HepG2 (cell line): Measurements from ENCODE around the gene CYP4F8. TPM values are rescaled to one million over a fixed set of nuclear protein-coding genes. Genes with fewer than 3 reads are reported as not detected.

Source experiments
- ATAC-seq: fragments of 200-7000 bp; cut with Tn5 transposase; 3 replicates; pipeline ENCODE4 v1.9.1; 2020; ENCODE audit warnings: mild to moderate bottlenecking, moderate library complexity
- BruUV-seq: library from RNA; stranded (reverse); fragments of 400-500 nt; replicated peaks from 2 replicates; lab custom pipeline; 2021; lab: Mats Ljungman, UMichigan
- CTCF ChIA-PET: fragments of 300-600 bp; formaldehyde crosslinking; extraction: SDS; loops from one replicate; lab custom pipeline; 2021; ENCODE audit warnings: low total read pairs, inconsistent platforms, low intra/inter-chr PET ratio; lab: Yijun Ruan, JAX
- POLR2A ChIA-PET: fragments of 350-600 bp; sonication (Branson Sonifier 250); formaldehyde crosslinking; loops from one replicate; lab custom pipeline; 2020; ENCODE audit warnings: antibody characterized with exemption, inconsistent platforms; lab: Yijun Ruan, JAX
- DNase-seq: peaks from one replicate; pipeline ENCODE4 v3.0.0-alpha.2; 2015; ENCODE audit warnings: low spot score
- FAIRE-seq: peaks from 3 replicates; lab custom pipeline; 2011; peaks lifted over from hg19 to GRCh38; lab: Jason Lieb, UNC
- H2AFZ ChIP-seq: one replicate; pipeline ENCODE4 v1.6.1; 2011; ENCODE audit warnings: low read length, inconsistent platforms
- H3K27ac ChIP-seq: fragments of 300-600 bp; 3 replicates; pipeline ENCODE4 v1.8.0; 2011; ENCODE audit warnings: mixed run types, mild to moderate bottlenecking, mixed read lengths, low read length, inconsistent platforms; ENCODE audit not compliant: insufficient read depth; ENCODE audit errors: extremely low read length
- H3K27me3 ChIP-seq, 2 experiments: fragments of 200-600 bp in 1 of 2; 2 replicates in 1 of 2; 3 replicates in 1 of 2; pipeline versions ENCODE4 v1.6.0 to v1.8.0; 2011; ENCODE audit warnings: low read length in 2 of 2, mild to moderate bottlenecking in 2 of 2, moderate library complexity in 2 of 2, inconsistent platforms in 1 of 2; ENCODE audit not compliant: insufficient read depth in 2 of 2, control insufficient read depth in 1 of 2
- H3K36me3 ChIP-seq, 2 experiments: fragments of 200-600 bp in 1 of 2; replicated peaks in 1 of 2; 2 replicates in 1 of 2; 3 replicates in 1 of 2; pipeline versions ENCODE4 v1.5.1 to v1.8.0; 2011; ENCODE audit warnings: low read length in 2 of 2, inconsistent platforms in 1 of 2; ENCODE audit not compliant: insufficient read depth in 2 of 2, control insufficient read depth in 1 of 2
- H3K4me1 ChIP-seq: 2 replicates; pipeline ENCODE4 v1.5.1; 2012; ENCODE audit warnings: low read length, inconsistent platforms; ENCODE audit not compliant: insufficient read depth
- H3K4me2 ChIP-seq: 2 replicates; pipeline ENCODE4 v1.6.0; 2011; ENCODE audit warnings: low read depth, low read length, inconsistent platforms
- H3K4me3 ChIP-seq, 3 experiments: fragments of 200-600 bp in 1 of 3; sonication (generic), shearing (Covaris generic) in 1 of 3; replicated peaks in 1 of 3; 2 replicates each; pipeline ENCODE4 v1.5.1; 2011 to 2016; ENCODE audit warnings: low read length in 3 of 3, inconsistent platforms in 2 of 3, low read depth in 2 of 3, mild to moderate bottlenecking in 2 of 3, control low read depth in 1 of 3, mixed read lengths in 1 of 3; ENCODE audit not compliant: insufficient read depth in 1 of 3
- H3K79me2 ChIP-seq: one replicate; pipeline ENCODE4 v1.6.1; 2011; ENCODE audit warnings: low read length, inconsistent platforms; ENCODE audit not compliant: insufficient read depth
- H3K9ac ChIP-seq: 2 replicates; pipeline ENCODE4 v1.6.0; 2011; ENCODE audit warnings: mild to moderate bottlenecking, low read depth, low read length, inconsistent platforms; ENCODE audit not compliant: insufficient read depth
- H3K9me3 ChIP-seq: 2 replicates; pipeline ENCODE4 v1.5.1; 2012; ENCODE audit warnings: mild to moderate bottlenecking, low read length
- H4K20me1 ChIP-seq: 2 replicates; pipeline ENCODE4 v1.6.0; 2011; ENCODE audit warnings: inconsistent platforms, mild to moderate bottlenecking, low read length, moderate library complexity; ENCODE audit not compliant: insufficient read depth
- AKAP8 ChIP-seq: sonication (generic); formaldehyde crosslinking; IDR thresholded peaks from 2 replicates; pipeline ENCODE4 v1.5.1; 2020; ENCODE audit warnings: mild to moderate bottlenecking, missing genetic modification reagents
- KLF13 ChIP-seq: sonication (generic); formaldehyde crosslinking; IDR thresholded peaks from 2 replicates; pipeline ENCODE4 v1.4.0; 2020; ENCODE audit warnings: mild to moderate bottlenecking, missing genetic modification reagents
- MIER2 ChIP-seq: IDR thresholded peaks from 2 replicates; pipeline ENCODE4 v1.6.1; 2016; ENCODE audit warnings: missing biosample characterization, missing genetic modification reagents
- NR2F6 ChIP-seq, 2 experiments: IDR thresholded peaks; 2 replicates each; pipeline ENCODE4 v1.6.1; 2016; ENCODE audit warnings: antibody characterized with exemption in 1 of 2, mild to moderate bottlenecking in 1 of 2
- RELA ChIP-seq: sonication (generic); formaldehyde crosslinking; IDR thresholded peaks from 2 replicates; pipeline ENCODE4 v1.4.0; 2020; ENCODE audit warnings: missing genetic modification reagents
- WGBS: methylation state at CpG from one replicate; pipeline ENCODE4 v1.1.6; 2017; ENCODE audit warnings: low lambda C conversion rate; 5-methylcytosine and 5-hydroxymethylcytosine counted together
- in situ Hi-C: cut with HindIII; loops from 2 replicates; pipeline ENCODE4 v1.10.0; 2017; ENCODE audit warnings: low pct_unique_long_range_greater_than_20kb; ENCODE audit not compliant: extremely low pct_ligation_motif_present
- intact Hi-C: fragments of 100-400 bp; cut with micrococcal nuclease; formaldehyde crosslinking; loops from one replicate; pipeline ENCODE4 v1.10.0; 2022; ENCODE audit not compliant: unreplicated experiment
- polyA plus RNA-seq, 8 experiments: library from polyadenylated mRNA; depleted of rRNA in 3 of 8; stranded (reverse) in 7 of 8; unstranded in 1 of 8; fragments of >200 nt; fragmentation: Illumina TruSeq in 4 of 8; extraction: Trizol in 4 of 8; gene quantifications; 2 replicates each; pipeline versions ENCODE4 v1.2.1 to v1.2.3, GENCODE V29; 2011 to 2016; ENCODE audit warnings: low read depth in 4 of 8, missing spikeins in 1 of 8, mixed read lengths in 1 of 8; ENCODE audit not compliant: insufficient read depth in 1 of 8
- total RNA-seq, 5 experiments: library from RNA; depleted of rRNA; stranded (reverse); fragments of >200 nt; fragmentation: Illumina TruSeq; extraction: Trizol; gene quantifications; 2 replicates each; pipeline ENCODE4 v1.2.3, GENCODE V29; 2016; ENCODE audit warnings: low read depth in 1 of 5
- TF ChIP-seq, protein P1 (sequence below): sonication (generic); formaldehyde crosslinking; IDR thresholded peaks from 2 replicates; pipeline ENCODE4 v1.8.1; 2023; ENCODE audit warnings: mild to moderate bottlenecking, inconsistent platforms, moderate library complexity, missing genetic modification reagents, borderline replicate concordance
- TF ChIP-seq, protein P2 (sequence below), 2 experiments: sonication (generic) in 1 of 2; formaldehyde crosslinking in 1 of 2; IDR thresholded peaks; 2 replicates each; pipeline versions ENCODE4 v1.4.0 to v1.6.1; 2016 to 2020; ENCODE audit warnings: borderline replicate concordance in 1 of 2, low read depth in 1 of 2, mild to moderate bottlenecking in 1 of 2, missing genetic modification reagents in 1 of 2

Gene CYP4F8
- total and polyA plus RNA-seq, 2 of the 13 experiments (the other 11 are each of a cell fraction or from before 2014, with no cell fraction given) = not detected

DNA sequence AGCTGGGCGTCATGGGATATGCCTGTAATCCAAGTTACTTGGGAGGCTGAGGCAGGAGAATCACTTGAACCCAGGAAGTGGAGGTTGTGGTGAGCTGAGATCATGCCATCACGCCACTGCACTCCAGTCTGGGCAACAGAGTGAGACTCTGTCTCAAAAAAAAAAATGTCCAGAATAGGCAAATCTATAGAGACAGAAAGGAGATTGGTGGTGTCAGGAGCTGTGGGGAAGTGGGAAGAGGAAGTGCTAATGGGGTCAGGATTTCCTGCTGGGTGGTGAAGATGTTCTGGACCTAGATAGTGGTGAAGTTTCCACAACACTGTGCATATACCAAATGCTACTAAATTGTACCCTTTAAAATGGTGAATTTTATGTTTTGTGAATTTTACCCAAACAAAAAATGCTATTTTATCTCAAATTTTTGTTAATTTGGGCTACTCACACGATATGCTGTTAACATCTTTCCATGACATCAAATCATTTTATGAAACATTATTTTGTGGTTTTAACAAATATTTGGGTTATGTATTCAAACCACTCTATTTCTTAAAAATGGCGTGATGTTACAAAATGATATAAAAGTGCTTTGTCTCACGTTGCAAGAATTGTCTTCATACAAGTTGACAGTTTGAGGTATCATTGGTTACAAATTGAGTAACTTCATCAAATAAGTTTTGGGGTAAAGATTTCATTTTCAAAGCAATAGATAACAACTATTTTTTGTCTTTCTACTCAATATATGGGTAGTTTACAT is 18.2 kb downstream of the CYP4F8 start:
- Histone ChIP-seq H2AFZ (no peak overlapping the region), H3K79me2 (no peaks in the 10 kb centered on the region), H3K4me1 (peaks cover 32% of the 10 kb centered on the region), H3K36me3 (no peaks in the 10 kb centered on the region), H3K27me3 (no peaks in the 10 kb centered on the region), H3K9ac (no peak overlapping the region), H3K27ac (no peak overlapping the region), H3K4me3 (no peak overlapping the region), H3K4me2 (no peak overlapping the region), H3K9me3 (no peaks in the 10 kb centered on the region), H4K20me1 (peaks cover 4% of the 10 kb centered on the region; the same call in 1 of the 2 replicates)
- FAIRE-seq = no peak
- ChIA-PET CTCF (no interaction called here), POLR2A (interaction anchor here (1.5 kb wide), 1 partner anchor 16 kb away, joined by 3 read pairs; no protein-coding TSS in a partner anchor)
- intact Hi-C loops = loop anchor here (2.0 to 10.0 kb wide), 3 partner anchors 39 to 552 kb away; partner anchors contain the start of genes CYP4F12 and FAM32A
- DNase-seq = no peak
- in situ Hi-C loops = loop anchor here (25.0 kb wide), 1 partner anchor 529 kb away; the partner anchor contains the start of gene CIB3
- BruUV-seq = no TSS peak
- TF ChIP-seq MIER2 (CRISPR knock-in tag) (no peak), AKAP8 (CRISPR knock-in tag) (no peak), RELA (no peak), KLF13 (no peak)
- TF ChIP-seq, protein P1, sequence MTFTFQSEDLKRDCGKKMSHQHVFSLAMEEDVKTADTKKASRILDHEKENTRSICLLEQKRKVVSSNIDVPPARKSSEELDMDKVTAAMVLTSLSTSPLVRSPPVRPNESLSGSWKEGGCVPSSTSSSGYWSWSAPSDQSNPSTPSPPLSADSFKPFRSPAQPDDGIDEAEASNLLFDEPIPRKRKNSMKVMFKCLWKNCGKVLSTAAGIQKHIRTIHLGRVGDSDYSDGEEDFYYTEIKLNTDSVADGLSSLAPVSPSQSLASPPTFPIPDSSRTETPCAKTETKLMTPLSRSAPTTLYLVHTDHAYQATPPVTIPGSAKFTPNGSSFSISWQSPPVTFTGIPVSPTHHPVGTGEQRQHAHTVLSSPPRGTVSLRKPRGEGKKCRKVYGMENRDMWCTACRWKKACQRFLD (CRISPR knock-in tag) = no peak
- no peak for ATAC-seq
- WGBS = 51% methylated on average over 5 of the region's 5 CpGs

DNA sequence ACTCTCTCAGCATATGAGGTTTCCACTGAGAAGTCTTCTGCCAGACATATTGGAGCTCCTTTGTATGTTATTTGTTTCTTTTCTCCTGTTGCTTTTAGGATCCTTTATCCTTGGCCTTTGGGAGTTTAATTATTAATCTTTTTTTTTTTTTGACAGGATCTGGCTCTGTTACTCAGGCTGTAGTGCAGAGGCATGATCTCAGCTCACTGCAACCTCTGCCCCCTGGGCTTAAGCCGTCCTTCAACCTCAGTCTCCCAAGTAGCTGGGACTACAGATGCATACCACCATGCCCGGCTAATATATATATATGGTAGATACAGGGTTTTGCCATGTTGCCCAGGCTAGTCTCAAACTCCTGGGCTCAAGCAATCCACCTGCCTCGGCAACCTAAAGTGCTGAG is 19.1 kb downstream of the CYP4F8 start:
- POLR2A ChIA-PET = interaction anchor here (1.5 kb wide), 1 partner anchor 15 kb away, joined by 3 read pairs; no protein-coding TSS in a partner anchor
- ATAC-seq = no peak
- H3K4me2 ChIP-seq = no peak overlapping the region
- intact Hi-C loops = loop anchor here (5.0 to 10.0 kb wide), 2 partner anchors 38 to 551 kb away; partner anchors contain the start of genes CYP4F12 and FAM32A
- no TSS peak for BruUV-seq
- no peak for FAIRE-seq
- H3K9me3 ChIP-seq = no peaks in the 10 kb centered on the region
- H3K27me3 ChIP-seq = no peaks in the 10 kb centered on the region
- no peaks in the 10 kb centered on the region for H3K79me2 ChIP-seq
- no peak overlapping the region for H3K27ac ChIP-seq
- H4K20me1 ChIP-seq = peaks cover 4% of the 10 kb centered on the region; the same call in 1 of the 2 replicates
- no peak overlapping the region for H2AFZ ChIP-seq
- TF ChIP-seq NR2F6 (IDR thresholded peaks at IDR 0.05) (no peak), NR2F6 (CRISPR knock-in tag; IDR thresholded peaks at IDR 0.05) (no peak)
- TF ChIP-seq, protein P2, sequence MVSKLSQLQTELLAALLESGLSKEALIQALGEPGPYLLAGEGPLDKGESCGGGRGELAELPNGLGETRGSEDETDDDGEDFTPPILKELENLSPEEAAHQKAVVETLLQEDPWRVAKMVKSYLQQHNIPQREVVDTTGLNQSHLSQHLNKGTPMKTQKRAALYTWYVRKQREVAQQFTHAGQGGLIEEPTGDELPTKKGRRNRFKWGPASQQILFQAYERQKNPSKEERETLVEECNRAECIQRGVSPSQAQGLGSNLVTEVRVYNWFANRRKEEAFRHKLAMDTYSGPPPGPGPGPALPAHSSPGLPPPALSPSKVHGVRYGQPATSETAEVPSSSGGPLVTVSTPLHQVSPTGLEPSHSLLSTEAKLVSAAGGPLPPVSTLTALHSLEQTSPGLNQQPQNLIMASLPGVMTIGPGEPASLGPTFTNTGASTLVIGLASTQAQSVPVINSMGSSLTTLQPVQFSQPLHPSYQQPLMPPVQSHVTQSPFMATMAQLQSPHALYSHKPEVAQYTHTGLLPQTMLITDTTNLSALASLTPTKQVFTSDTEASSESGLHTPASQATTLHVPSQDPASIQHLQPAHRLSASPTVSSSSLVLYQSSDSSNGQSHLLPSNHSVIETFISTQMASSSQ (IDR thresholded peaks at IDR 0.05; ENCODE audit: low read depth) = peak; percentile 42; the same call in 1 of the 2 replicates
- TF ChIP-seq, protein P2 (CRISPR knock-in tag; IDR thresholded peaks at IDR 0.05; ENCODE audit: borderline replicate concordance) = no peak
- H3K4me1 ChIP-seq = peaks cover 32% of the 10 kb centered on the region
- no peaks in the 10 kb centered on the region for H3K36me3 ChIP-seq
- DNase-seq = no peak
- H3K9ac ChIP-seq = no peak overlapping the region
- CTCF ChIA-PET = no interaction called here
- in situ Hi-C loops = loop anchor here (25.0 kb wide), 1 partner anchor 528 kb away; the partner anchor contains the start of gene CIB3
- H3K4me3 ChIP-seq = no peak overlapping the region
- WGBS = 0% methylated on average over 3 of the region's 3 CpGs
